MM.1S (cell line): ENCODE data around the gene KIF4B.

ENCODE experiments used
- EZH2 ChIP-seq: fragments of 300-600 bp; sonication (generic); optimal IDR thresholded peaks from 2 replicates; pipeline ENCODE3; 2017; ENCODE audit warnings: low read depth, mild to moderate bottlenecking, antibody characterized with exemption, low read length, mixed read lengths
- EZH2phosphoT487 ChIP-seq: fragments of 300-600 bp; sonication (generic); IDR thresholded peaks from 2 replicates; pipeline ENCODE4 v1.6.1; 2018; ENCODE audit warnings: antibody characterized with exemption, low read length
- TF ChIP-seq, protein P1 (sequence below): fragments of 300-600 bp; sonication (generic); IDR thresholded peaks from 2 replicates; pipeline ENCODE4 v1.5.1; 2016; ENCODE audit warnings: antibody characterized with exemption, low read length, mixed read lengths

DNA sequence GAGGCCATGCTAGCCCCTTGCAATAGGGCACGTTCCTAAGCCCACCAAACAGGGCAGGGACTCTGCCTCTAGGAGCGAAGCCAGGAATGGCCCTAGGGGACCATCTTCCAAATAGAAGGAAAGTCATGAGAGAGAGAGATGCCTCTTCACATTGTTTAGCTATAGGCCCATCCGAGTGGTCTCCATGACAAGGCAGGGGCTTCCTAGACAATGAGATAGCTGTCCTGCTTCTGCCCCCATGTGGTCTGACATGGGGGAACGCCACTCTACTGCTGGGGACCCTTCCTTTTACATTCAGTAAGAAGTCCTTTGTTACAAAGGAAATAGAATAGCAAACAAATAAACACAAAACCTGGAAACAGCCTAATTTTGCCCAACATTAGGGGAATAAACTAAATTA is 17.9 kb upstream of the KIF4B start:
- TF ChIP-seq, protein P1, sequence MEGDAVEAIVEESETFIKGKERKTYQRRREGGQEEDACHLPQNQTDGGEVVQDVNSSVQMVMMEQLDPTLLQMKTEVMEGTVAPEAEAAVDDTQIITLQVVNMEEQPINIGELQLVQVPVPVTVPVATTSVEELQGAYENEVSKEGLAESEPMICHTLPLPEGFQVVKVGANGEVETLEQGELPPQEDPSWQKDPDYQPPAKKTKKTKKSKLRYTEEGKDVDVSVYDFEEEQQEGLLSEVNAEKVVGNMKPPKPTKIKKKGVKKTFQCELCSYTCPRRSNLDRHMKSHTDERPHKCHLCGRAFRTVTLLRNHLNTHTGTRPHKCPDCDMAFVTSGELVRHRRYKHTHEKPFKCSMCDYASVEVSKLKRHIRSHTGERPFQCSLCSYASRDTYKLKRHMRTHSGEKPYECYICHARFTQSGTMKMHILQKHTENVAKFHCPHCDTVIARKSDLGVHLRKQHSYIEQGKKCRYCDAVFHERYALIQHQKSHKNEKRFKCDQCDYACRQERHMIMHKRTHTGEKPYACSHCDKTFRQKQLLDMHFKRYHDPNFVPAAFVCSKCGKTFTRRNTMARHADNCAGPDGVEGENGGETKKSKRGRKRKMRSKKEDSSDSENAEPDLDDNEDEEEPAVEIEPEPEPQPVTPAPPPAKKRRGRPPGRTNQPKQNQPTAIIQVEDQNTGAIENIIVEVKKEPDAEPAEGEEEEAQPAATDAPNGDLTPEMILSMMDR, result no peak; the same call in 1 of the 2 replicates
- TF ChIP-seq EZH2 (no peak), EZH2phosphoT487 (no peak)
